Fibroblast of the aortic adventitia (primary cell): ENCODE measurements around the gene KIAA0319L. TPM values are rescaled to one million over a fixed set of nuclear protein-coding genes. Genes with fewer than 3 reads are reported as not detected.
A peak's percentile ranks its signal among the peaks of the same experiment; 100 is the strongest.

Experiments used
- DNase-seq: peaks from one replicate; pipeline ENCODE4 v3.0.0-alpha.2; 2010; ENCODE audit warnings: low read depth
- H3K4me3 ChIP-seq: 2 replicates; pipeline ENCODE4 v1.5.1; 2011; ENCODE audit warnings: low read depth, mild to moderate bottlenecking, control low read depth, low read length, moderate library complexity
- total RNA-seq: library from RNA; depleted of rRNA; stranded (reverse); fragments of >200 nt; gene quantifications from 2 replicates; pipeline ENCODE4 v1.2.3, GENCODE V29; 2012; ENCODE audit warnings: low replicate concordance
- TF ChIP-seq, protein P1 (sequence below): IDR thresholded peaks from 2 replicates; pipeline ENCODE4 v1.5.1; 2011; ENCODE audit warnings: mild to moderate bottlenecking, low read length, control low read depth, inconsistent platforms; ENCODE audit not compliant: insufficient read depth

KIAA0319L gene
- total RNA-seq, 1 donor, result 36.2 TPM

DNA sequence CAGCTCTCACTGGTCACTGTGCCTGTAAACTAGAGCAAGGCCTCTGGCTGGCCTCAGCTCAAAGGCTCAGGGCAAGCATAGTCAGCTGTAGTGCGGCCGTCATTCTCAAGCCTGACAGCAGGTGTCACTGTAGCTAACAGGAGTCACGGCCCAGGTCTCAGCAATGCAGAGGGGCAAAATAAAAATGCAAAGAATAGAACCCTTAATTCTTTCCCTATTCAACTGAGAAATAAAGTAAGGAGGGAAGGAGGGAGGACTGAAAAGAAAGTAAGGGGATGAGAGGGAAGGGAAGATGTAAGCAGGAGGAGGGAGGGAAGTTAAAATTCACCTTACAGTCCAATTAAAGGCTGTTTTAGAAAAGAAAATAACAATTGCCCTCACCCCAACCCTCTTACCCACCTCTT, 106.1 kb downstream of the KIAA0319L start:
- TF ChIP-seq, protein P1, sequence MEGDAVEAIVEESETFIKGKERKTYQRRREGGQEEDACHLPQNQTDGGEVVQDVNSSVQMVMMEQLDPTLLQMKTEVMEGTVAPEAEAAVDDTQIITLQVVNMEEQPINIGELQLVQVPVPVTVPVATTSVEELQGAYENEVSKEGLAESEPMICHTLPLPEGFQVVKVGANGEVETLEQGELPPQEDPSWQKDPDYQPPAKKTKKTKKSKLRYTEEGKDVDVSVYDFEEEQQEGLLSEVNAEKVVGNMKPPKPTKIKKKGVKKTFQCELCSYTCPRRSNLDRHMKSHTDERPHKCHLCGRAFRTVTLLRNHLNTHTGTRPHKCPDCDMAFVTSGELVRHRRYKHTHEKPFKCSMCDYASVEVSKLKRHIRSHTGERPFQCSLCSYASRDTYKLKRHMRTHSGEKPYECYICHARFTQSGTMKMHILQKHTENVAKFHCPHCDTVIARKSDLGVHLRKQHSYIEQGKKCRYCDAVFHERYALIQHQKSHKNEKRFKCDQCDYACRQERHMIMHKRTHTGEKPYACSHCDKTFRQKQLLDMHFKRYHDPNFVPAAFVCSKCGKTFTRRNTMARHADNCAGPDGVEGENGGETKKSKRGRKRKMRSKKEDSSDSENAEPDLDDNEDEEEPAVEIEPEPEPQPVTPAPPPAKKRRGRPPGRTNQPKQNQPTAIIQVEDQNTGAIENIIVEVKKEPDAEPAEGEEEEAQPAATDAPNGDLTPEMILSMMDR, result peak; percentile 90
- peak; percentile 84 for DNase-seq

DNA sequence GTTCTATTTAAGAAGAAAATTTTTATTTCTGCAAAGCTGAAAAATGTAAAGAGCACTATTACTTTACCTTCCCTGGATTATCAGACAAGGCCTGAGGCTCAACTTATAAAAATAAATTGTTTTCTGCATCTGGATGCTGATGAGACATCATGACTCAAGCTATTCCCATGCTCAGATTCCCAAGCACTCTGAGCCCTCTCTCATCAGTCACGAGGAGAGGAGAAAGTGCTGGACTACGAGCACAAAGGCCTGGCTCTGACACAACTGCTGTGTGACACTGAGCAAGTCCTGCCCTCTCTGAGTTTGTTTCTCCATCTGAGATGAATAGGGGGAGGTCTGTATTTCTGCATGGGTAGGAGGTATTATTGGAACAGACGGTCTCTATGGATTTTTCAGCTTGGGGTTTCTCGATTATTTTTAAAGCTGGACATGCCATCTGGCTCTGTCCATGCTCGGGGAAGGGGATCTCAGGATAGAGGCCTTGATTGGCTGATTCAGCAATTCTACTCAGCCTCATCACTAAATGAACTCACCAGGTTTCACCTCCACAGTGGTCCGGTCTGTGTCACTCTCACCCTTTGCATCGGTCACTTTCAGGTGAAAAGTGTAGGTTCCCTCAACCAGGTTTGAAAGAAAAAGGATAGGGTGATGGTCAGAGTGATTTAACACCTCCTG, 107.7 kb downstream of the KIAA0319L start:
- peak; percentile 94 for DNase-seq
- H3K4me3 ChIP-seq, result no peak overlapping the region
- TF ChIP-seq, protein P1, result no peak

More for the DNA sequence above, 106.1 kb downstream of the KIAA0319L start:
- no peak overlapping the region for H3K4me3 ChIP-seq

DNA sequence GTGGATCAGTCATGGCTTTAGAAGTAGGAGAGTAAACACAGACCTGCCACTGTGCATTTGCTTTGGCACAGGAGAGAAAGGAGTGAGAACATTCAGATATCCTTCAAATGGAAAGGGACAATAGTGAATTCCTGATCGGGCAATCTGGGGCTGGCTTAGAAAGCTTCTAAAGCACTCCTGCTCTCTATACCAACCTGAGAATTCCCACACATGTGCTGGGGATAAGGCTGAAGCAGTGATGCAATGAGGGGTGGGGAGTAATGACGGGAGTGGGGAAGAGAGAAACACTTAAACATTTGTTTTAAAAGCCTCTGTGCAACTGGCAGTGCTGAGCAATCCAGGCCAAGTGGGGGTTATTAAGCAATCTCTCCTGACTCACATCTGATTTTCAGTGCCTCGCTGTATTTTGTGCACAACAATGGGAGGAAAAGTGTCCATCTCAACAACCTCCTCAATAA, 108.8 kb downstream of the KIAA0319L start:
- no peak overlapping the region for H3K4me3 ChIP-seq
- TF ChIP-seq, protein P1, result no peak
- peak; percentile 98 for DNase-seq

DNA sequence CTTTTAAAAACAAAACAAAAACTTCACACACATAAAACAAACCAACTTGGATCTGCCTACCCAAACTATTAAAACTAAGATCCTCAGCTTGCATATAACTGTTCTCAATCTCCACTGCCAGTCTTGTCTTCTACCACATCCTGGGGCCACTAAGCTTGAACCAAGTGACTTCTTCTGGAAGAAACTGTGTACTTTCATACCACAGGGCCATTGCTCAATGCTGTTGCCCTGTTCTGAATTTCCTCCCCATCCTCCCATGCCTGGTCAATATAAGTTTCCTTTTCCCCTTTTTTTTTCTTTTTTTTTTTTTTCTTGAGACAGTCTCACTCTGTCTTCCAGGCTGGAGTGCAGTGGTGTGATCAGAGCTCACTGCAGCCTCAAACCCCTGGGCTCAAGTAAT, 109.9 kb downstream of the KIAA0319L start:
- H3K4me3 ChIP-seq, result no peak overlapping the region
- TF ChIP-seq, protein P1, result no peak
- no peak for DNase-seq

GRCh38 chr1:35444519-35444774, 112.8 kb downstream of the KIAA0319L start:
- no peak for DNase-seq
- TF ChIP-seq, protein P1, result no peak

GRCh38 chr1:35443768-35444518, 113.3 kb downstream of the KIAA0319L start:
- DNase-seq, result peak; percentile 29
- TF ChIP-seq, protein P1, result peak; percentile 25
- no peak overlapping the region for H3K4me3 ChIP-seq

More at GRCh38 chr1:35444519-35444774, 112.8 kb downstream of the KIAA0319L start:
- H3K4me3 ChIP-seq, result no peak overlapping the region
